Germinal center (tissue), 1 donor: ENCODE data around the gene SPTBN4.

Source experiments
- DNase-seq: peaks from one replicate; pipeline ENCODE4 v3.0.0; 2012; ENCODE audit warnings: mixed read lengths, low spot score

Gene SPTBN4

GRCh38 chr19:40565910-40566495 lies 99.2 kb downstream of the SPTBN4 start:
- no peak for DNase-seq

- DNase-seq: no peak
Observed at GRCh38 chr19:40567040-40567749, 100.4 kb downstream of the SPTBN4 start.

GRCh38 chr19:40567750-40568494 lies 101.1 kb downstream of the SPTBN4 start:
- DNase-seq: no peak

- DNase-seq: peak; percentile 99
Observed at GRCh38 chr19:40570313-40571004, 103.7 kb downstream of the SPTBN4 start.

- no peak for DNase-seq
Observed at GRCh38 chr19:40571005-40571318, 104.2 kb downstream of the SPTBN4 start.

- no peak for DNase-seq
Observed at GRCh38 chr19:40571831-40572495, 105.2 kb downstream of the SPTBN4 start.

- DNase-seq: no peak
Observed at GRCh38 chr19:40575326-40575725, 108.5 kb downstream of the SPTBN4 start.

GRCh38 chr19:40576151-40576584 lies 109.4 kb downstream of the SPTBN4 start:
- DNase-seq: peak; percentile 35

GRCh38 chr19:40576585-40577451 lies 110.0 kb downstream of the SPTBN4 start, which contains the start of gene SHKBP1:
Gene SHKBP1 (plus strand): TSS chr19:40576873. CDS start chr19:40576900, 27 bp downstream.
- peak; percentile 98 for DNase-seq

GRCh38 chr19:40578442-40578908 lies 111.7 kb downstream of the SPTBN4 start:
- no peak for DNase-seq

GRCh38 chr19:40580619-40581018 lies 113.8 kb downstream of the SPTBN4 start:
- no peak for DNase-seq

- no peak for DNase-seq
Observed at GRCh38 chr19:40581531-40581930, 114.7 kb downstream of the SPTBN4 start.

GRCh38 chr19:40582467-40582866 lies 115.7 kb downstream of the SPTBN4 start:
- no peak for DNase-seq

- DNase-seq: no peak
Observed at GRCh38 chr19:40583283-40583682, 116.5 kb downstream of the SPTBN4 start.

- DNase-seq: no peak
Observed at GRCh38 chr19:40584007-40584406, 117.2 kb downstream of the SPTBN4 start.

GRCh38 chr19:40585241-40585981 lies 118.6 kb downstream of the SPTBN4 start:
- no peak for DNase-seq

GRCh38 chr19:40585982-40586422 lies 119.2 kb downstream of the SPTBN4 start:
- no peak for DNase-seq

- DNase-seq: no peak
Observed at GRCh38 chr19:40586611-40587010, 119.8 kb downstream of the SPTBN4 start.

- no peak for DNase-seq
Observed at GRCh38 chr19:40588110-40588854, 121.5 kb downstream of the SPTBN4 start.
